ENCODE data around the gene RGPD8.
"Not testable (repeated sequence)": the region's sequence is repeated elsewhere in the genome, so short reads cannot be mapped to it uniquely, and the experiment has no call there.

The RGPD8 gene

GRCh38 chr2:112434890-112435715 is 1.7 kb upstream of the RGPD8 start:
- not testable (repeated sequence) for DNase-seq

GRCh38 chr2:112433932-112434730 is 686 bp upstream of the RGPD8 start:
- DNase-seq: no peak

- peak; percentile 54 for DNase-seq
These were observed 538 bp downstream of the RGPD8 start for GRCh38 chr2:112432735-112433479.

DNA sequence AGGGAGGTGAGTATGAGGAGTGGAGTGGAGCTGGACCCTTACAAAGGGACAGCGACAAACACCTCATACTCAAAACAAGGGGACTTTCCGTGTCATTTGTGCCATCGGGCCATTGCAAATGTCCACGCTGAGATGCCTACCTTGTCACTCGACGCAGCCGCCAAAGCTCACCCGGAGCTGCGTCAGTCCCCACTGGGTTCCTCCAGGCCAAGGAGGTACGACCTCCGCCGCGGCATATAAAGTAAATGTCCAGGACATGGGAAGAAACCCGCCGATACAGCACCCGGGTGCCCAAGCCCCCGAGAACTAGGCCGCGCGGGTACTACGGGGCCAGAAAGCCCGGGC is 1.1 kb downstream of the RGPD8 start:
- peak; percentile 27 for DNase-seq

DNA sequence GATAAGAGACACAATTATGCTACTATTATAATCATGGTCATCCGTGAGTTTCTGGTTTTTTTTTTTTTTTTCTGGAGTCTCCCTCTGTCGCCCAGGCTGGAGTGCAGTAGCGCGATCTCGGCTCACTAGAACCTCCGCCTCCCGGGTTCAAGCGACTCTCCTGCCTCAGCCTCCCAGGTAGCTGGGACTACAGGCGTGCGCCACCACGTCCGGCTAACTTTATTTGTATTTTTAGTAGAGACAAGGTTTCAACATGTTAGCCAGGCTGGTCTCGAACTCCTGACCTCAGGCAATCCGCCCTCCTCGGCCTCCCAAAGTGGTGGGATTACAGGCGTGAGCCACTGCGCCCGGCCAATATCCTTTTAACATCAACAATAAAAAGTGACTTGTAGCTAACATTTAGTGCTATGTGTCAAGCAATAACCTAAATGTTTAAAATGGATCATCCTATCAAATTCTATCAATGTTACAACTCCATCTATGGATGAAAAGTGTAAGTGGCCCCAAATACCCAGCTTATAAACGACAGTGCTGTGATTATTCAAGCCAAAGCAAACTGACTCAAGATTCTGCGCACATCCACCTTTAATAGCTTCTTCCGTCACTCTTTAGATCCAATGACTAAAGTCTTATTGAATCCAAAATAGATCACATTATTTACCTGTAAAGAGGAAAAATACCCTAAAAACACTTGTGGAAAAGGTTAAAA is 1.7 kb downstream of the RGPD8 start:
- DNase-seq: not testable (repeated sequence)

GRCh38 chr2:112424553-112424952 is 8.9 kb downstream of the RGPD8 start:
- not testable (repeated sequence) for DNase-seq

DNA sequence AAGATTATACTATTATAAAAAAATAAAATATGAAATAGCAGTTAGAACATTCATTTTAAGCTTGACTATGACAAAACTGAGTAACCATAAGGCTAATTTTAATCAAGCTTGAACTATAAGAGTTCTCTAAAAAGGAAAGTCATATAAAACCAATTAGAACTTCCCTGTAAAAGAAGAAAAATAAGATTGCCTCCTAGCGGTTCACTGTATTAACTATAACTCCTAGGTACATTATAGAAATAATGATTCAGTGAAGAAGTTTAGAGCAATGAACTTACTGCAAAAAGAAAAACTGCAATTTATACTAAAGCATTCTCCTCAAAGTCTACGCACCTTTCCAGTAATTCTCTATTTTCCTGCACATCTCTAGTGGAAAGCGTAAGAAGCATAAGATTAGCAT is 16.6 kb downstream of the RGPD8 start:
- not testable (repeated sequence) for DNase-seq

DNA sequence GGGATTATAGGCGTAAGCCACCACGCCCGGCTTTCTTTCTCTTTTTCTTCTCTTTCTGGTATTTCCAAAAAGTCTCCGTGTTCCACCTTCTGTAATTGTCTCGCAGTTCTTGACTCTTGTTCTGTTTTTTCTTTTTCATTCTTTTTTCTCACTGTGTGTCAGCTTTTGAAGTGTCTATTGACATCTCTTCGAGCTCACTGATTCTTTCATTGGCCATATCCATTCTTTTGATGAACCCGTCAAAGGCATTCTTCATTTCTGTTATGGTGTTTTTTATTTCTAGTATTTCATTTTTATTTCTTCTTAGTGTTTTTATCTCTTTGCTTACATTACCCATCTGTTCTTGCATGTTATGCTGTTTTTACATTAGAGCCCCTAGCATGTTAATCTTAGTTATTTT is 73.4 kb downstream of the RGPD8 start:
- DNase-seq: not testable (repeated sequence)

GRCh38 chr2:112354335-112354734 is 79.1 kb downstream of the RGPD8 start:
- DNase-seq: not testable (repeated sequence)

DNA sequence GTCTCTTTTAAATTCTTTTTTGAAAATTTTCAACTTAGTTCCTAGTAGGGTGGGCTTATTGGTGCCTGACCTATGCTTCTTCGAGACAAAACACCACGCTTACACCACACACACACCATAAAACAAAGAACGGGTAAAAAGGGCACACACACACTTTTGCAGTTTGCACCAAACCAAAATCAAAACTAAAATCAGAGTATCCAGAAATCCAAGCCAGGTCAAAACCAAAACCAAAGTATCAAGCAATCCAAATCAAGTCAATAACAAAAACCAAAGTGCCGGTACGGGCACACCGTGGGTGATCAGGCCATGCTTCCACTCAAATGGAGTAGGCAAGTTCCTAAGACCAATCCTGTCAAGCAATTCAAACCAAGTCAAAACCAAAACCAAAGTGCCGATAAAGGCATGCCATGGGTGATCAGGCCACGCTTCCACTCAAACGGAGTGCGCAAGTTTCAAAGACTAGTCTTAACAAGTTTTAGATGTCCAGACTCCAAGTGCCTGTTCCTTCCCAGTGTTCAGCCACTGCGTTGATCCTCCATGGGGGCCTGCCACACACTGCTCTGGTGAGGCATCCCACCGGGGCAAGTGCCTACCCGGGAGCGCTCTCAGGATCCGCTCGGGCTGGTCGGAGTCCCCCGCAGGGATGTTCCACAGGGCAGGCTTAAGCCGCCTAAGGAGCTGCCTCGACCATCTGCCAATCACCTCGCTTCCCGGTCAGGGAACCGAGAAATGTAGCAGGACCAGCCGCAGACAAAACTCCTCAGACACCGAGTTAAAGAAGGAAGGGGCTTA is 80.4 kb downstream of the RGPD8 start:
- DNase-seq: not testable (repeated sequence)

DNA sequence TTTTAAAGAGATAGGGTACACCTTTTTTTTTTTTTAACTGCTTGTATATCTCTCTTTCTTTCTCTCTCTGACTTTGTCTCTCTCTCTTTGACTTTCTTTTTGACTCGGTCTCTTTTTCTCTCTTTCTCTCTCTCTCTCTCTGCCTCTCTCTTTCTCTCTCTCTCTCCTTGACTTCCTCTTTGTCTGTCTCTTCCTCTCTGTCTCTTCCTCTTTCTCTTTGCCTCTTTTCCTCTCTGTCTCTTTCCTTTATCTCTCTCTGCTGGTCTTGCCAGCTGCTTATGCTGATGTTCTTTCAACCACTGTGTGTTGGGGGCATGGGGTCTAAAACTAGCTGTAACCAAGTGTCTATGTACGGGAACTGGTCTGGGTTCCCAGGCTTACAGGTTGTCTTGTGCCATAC is 81.2 kb downstream of the RGPD8 start:
- not testable (repeated sequence) for DNase-seq

DNA sequence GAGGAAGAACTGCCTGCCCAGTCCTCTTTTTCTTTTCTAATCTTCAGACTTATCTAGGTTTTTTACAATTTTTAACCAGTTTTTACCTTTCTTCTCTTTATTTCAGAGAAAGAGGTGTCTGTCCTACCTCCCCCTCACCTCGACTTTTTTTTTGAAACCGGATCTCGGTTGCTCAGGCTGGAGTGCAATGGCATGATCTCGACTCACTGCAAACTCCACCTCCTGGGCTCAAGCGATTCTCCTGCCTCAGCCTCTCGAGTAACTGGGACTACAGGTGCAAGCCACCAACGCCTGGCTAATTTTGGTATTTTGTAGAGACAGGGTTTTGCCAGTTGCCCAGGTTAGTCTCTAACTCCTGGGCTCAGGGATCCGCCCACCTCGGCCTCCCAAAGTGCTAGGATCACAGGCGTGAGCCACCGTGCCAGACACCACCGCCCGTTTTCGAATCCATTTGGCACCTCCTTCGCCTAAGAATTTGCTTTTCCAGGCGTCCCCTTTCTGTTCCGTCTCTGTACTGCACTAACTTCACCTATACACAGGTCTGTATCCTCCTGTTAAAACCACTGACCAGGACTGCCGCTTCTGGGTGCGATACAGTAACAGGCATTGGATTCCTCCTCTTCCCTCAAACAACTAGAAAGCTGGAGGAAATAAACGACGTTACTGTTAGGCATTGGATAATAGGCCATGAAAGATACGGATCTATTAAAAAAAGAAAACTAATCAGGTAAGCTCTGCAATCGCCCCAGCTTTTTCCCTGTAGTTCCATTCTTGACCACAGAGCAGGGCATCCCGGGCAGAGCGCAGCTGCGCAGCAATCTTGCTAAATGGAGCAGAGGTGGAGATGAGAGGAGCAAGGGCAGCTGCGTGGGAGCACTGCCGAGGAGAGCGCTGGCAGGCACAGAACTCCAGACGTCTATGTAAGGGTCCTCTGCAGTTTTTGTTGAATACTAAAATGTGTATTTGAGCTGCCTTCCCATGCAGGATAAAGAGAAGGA is 88.1 kb downstream of the RGPD8 start:
- DNase-seq: no peak

- DNase-seq: no peak
These were observed 89.4 kb downstream of the RGPD8 start for GRCh38 chr2:112343827-112344585.

DNA sequence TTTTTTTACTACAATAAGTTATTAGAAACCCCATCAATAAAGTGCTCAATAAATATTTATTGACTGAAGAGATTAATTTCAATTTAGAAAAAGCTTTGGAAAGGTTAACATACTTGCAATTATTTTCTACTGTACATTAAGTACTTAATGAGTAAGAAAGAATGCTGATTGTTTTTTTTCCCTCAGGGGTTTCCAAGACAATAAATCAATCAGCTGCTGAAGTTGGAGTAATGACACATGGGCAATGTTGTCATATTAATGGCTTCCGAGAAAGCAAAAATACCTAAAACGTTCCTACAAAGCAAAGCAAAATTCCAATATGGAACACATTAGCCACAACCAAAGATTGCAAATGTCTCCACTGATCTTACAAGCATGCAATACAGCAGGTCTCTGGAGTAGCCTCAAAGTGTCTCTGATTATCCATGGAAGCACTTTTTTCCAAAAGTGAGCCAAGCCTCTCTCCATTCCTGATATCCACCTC is 91.3 kb downstream of the RGPD8 start:
- no peak for DNase-seq

- DNase-seq: no peak
These were observed 92.8 kb downstream of the RGPD8 start for GRCh38 chr2:112340475-112341267.

DNA sequence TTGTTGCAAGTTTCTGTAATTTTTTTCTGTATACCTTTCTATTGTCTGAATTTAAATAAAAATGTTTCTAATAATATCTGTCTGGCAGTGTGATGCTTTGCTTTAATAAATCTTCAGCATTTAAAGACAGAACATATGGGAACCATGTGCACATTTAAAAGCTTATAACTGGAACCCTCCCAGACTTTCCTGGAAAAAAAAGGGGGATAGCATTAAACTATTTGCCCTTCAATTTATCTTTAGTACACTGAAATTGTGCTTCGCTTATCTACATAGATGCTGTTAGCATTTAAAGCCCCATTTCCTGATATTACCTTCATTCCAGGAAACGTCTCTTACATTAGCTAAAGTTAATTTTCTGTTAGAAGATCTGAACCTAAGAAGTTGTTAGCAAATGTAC is 93.5 kb downstream of the RGPD8 start:
- DNase-seq: no peak

GRCh38 chr2:112335600-112335999 is 97.8 kb downstream of the RGPD8 start:
- DNase-seq: no peak

DNA sequence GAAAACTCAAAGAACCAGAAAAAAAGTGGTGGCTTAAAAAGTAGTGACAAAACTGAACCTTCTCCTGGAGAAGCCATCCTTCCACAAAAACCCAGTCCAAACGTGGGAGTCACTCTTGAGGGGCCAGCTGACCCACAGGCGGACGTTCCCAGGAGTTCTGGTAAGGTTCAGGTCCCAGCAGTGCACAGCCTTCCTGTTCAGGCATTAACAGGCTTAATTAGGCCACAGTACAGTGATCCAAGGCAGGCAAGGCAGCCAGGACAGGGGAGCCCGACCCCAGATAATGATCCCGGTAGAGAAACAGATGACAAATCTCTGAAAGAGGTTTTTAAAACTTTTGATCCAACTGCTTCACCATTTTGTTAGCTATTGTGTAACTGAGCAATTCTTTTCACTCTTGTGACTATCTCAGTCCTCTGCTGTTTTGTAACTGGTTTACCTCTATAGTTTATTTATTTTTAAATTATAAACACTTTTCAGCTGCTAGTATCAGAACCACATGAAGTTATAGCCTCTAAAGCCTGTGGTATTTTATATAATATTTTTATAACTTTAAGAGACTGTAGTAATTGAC is 101.2 kb downstream of the RGPD8 start:
- DNase-seq: no peak
